COLO668 (cell line): ENCODE results near the gene MINDY3.
A peak's percentile ranks its signal among the peaks of the same experiment; 100 is the strongest.
"Not testable (repeated sequence)": the region's sequence is repeated elsewhere in the genome, so short reads cannot be mapped to it uniquely, and the experiment has no call there.

Source experiments
- DNase-seq: peaks from one replicate; lab custom pipeline; 2025; ENCODE audit not compliant: unreplicated experiment; lab: John Stamatoyannopoulos, UW

Gene MINDY3

DNA sequence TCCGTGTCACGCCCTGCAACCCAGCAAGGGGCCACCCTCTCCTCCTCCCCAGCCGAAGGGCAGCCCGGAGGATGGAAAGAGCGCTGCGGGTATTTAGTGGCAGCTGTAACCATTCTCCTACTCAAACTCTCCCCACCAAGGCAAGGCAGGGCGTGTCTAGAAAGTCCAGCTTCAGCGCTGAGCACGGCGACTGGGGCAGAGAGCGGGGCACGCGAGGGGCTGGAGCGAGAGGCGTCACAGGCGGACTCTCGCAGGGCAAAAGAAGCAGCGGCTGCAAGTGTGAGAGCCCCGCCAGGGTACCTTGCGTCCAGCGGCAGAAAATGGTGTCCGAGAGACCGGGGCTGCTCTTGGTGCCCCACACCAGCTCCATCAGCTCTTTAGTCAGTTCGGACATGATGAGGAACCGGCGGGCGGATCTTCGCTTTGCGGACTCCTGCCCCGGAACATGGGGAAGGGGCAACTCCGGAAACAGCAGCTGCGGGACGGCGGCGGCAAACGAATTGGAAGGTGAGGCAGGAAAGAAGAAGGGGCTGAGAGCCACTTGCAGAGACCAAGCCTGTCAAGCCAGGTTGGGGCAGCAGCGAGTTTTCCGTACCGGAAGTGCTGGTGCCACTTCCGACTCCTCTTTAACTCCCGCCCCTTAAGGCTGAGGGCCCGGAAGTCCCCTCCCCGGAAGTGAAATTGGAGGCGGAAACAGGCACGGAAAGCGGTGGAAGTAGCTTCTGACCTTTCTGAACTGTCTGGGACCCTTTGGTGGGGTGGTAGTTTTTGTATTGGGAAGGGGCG, at the start of gene MINDY3:
MINDY3 (minus strand) TSS at position 602 of the 786 bp plus-strand sequence; CDS start at position 394, 208 bp downstream.
- peak; percentile 67 for DNase-seq

- DNase-seq, result no peak
Observed at GRCh38 chr10:15901889-15902288, 41.6 kb upstream of the MINDY3 start.

DNA sequence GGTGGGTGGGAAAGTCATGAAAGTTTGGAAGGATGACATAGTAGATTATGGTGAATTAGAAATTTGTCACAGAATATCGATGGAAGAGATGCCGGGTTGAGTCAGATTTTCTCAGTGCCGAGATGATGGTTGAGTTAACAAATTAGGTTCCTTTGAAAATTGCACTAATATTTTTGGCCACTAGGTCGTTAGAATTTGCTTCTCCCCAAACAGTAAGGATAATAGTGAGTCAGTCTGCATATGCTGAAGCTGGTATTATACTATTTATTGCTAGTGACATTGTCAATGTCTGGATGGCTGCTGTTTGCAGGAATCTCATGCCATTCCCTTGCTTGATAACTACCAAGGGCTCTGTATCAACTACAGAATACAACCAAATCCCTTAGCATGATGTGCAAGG, 37.7 kb upstream of the MINDY3 start:
- DNase-seq, result no peak

- DNase-seq, result no peak
Observed at GRCh38 chr10:15897287-15897686, 37.0 kb upstream of the MINDY3 start.

- no peak for DNase-seq
Observed at GRCh38 chr10:15896654-15897053, 36.3 kb upstream of the MINDY3 start.

DNA sequence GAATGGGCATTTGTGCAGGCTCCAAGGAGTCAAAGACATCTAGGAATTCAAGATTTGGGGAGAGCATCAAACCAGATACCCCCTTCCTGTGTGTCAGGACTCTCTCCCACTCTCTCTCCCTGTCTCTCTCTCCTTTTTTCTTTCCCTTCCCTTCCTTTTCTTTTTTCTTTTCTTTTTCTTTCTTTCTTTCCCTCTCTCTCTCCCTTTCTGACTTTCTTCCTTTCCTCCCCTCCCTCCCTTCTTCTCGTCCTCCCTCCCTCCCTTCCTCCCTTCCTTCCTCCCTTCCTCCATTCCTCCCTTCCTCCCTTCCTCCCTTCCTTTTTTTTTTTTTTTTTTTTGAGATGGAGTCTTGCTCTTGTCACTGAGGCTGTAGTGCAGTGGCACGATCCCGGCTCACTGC, 24.1 kb upstream of the MINDY3 start:
- DNase-seq, result no peak

GRCh38 chr10:15881542-15881941, 21.2 kb upstream of the MINDY3 start:
- DNase-seq, result no peak

DNA sequence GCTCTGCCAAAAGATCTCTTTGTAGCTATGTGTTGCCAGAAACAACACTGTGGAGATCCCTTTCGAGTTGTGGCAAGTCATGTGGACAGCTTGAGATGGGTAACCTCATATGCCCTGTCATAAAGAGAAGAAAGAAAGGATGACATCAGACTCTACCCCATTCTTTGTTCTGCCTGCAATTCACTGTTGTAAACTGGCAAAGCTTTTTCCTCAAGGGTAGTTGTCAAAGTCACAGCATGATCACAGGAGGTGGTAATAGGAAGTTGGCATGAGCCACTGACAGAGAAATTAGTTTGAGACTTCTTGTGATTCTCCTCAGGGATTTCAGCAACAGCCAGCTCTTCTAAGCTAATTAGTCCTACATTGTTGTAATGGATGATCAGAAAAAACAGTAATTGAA, 19.4 kb upstream of the MINDY3 start:
- DNase-seq, result no peak

- no peak for DNase-seq
Observed at GRCh38 chr10:15879058-15879457, 18.8 kb upstream of the MINDY3 start.

DNA sequence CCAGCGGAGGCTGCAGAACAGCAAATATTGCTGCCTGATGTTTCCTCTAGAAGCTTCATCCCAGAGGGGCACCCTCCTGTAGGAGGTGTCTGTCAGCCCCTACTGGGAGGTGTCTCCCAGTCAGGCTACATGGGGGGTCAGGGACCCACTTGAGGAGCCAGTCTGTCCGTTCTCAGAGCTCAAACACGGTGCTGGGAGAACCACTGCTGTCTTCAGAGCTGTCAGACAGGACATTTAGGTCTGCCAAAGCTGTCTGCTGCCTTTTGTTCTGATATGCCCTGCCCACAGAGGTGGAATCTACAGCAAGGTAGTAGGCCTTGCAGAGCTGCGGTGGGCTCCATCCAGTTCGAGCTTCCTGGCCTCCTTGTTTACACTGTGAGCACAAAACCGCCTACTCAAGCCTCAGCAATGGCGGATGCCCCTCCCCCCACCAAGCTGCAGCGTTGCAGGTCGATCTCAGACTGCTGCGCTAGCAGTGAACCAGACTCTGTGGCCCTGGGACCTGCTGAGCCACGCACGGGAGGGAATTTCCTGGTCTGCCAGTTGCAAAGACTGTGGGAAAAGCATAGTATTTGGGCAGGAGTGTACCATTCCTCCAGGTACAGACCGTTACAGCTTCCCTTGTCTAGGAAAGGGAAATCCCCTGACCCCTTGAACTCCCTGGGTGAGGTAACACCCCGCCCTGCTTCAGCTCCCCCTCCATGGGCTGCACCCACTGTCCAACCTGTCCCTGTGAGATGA, 17.7 kb upstream of the MINDY3 start:
- DNase-seq, result no peak

GRCh38 chr10:15876274-15876673, 16.0 kb upstream of the MINDY3 start:
- DNase-seq, result not testable (repeated sequence)

GRCh38 chr10:15872645-15873044, 12.3 kb upstream of the MINDY3 start:
- DNase-seq, result not testable (repeated sequence)

DNA sequence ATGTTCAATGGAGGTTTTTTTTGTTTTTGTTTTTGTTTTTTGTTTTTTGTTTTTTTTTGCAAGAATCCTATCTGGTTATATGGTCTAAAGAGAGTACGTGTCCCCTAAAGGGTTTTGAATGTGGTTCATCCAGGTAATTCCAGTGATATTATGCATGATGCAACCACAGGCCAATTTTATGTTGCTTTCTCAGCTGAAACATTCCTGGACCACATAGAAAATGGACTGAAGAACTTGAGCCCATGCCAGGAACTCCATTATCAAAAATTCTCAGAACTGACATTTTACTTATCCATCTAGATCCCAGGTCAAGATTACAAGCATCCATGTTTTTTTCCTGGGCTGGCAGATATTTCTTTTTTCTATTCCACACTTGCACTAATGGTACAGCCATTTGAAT, 11.5 kb upstream of the MINDY3 start:
- DNase-seq, result no peak

DNA sequence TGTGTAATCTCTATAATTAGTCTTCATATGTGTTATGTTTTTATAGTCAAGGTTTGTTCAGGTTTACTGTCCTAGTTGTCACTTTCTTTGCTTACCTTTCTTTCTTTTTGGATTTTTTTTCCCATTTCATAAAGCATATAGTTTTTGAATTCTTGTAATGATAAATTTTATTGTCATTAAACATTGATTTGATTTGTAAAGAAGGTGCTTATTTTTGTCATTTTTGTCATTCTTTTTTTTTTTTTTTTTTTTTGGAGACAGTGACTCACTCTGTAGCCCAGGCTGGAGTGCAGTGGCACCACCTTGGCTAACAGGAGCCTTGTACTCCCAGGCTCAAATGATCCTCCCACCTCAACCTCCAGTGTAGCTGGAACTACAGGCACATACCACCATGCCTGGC, 9.6 kb upstream of the MINDY3 start:
- DNase-seq, result no peak

DNA sequence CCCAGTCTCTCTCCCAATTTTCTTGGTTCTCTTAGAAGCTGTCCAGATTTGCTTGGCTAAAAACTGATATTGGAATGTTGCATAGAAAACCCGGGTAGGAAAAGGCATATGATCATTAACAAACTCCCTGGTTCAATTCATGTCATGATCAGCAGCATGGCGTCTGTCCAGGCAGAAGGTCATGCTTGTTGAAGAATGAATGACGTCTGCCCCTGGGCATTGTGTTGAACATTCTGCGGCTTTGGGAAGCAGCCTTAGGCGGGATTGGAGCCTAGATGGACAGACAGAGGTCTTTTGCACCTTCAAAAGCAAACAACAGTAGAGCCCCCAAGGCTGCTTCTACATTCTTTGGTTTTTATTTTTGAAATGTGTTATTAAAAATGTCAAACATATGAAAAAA, 7.7 kb upstream of the MINDY3 start:
- no peak for DNase-seq

GRCh38 chr10:15865304-15865703, 5.0 kb upstream of the MINDY3 start:
- no peak for DNase-seq

DNA sequence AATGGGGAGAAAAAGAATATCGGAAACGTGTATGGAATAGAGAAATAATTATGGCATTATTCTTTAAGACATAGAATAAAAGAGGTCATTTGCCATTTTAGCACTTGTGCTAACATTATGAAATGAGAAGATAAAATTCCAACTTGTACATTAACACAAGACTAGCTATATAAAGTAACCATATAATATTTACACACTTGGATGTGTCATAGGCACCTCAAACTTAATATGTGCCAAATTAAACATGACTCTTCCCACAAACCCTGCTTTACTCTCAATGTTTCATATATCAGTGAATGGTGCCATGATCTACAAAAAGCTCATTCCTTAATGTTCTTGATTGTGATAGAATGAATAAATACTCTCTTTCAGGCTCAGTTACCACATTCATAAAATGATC, 4.1 kb upstream of the MINDY3 start:
- DNase-seq, result no peak

DNA sequence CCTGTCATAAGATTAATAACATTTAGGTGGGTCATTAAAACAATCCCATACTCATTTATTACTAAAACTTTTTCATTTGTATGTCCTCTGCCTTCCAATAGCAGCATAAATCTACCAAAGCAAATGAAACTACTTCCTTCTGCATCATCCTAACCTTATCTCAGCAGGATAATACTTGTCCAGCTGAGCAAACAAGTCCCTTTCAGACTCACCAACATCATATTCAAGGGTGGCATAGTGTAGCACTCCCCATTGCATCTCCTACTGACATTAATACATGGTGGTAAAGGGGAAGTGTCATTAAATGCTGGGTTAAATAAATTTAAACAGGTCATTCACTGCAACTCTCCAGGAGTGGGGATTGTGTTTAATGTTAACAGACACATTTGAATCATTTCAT, 3.4 kb upstream of the MINDY3 start:
- peak; percentile 38 for DNase-seq

GRCh38 chr10:15863323-15863722, 3.0 kb upstream of the MINDY3 start:
- no peak for DNase-seq

GRCh38 chr10:15860692-15861201, 440 bp upstream of the MINDY3 start:
- no peak for DNase-seq

- DNase-seq, result no peak
Observed at GRCh38 chr10:15859509-15859905, 800 bp downstream of the MINDY3 start.

DNA sequence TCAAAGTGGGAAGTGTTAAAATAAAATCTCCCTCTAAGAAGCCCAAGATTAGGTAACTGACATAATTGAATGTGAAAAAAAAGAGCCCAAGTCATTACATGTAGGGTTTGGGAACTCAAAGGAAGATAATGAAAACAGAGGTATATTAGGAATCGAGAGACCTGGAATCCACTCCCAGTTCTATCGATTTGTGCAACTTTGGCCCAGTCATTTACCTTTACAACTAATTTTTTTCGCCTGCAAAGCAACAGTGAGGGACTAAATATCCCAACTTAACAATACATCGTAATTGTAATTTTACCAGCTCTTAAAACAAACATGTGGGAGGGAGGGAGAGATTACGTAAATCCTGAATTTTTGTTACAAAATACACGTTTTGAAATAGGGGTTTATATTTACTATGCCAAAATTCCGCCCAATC, 1.4 kb downstream of the MINDY3 start:
- DNase-seq, result no peak
